ENCODE measurements around the gene NFKBIE.

The NFKBIE gene

GRCh38 chr6:44227148-44227793 lies 38.1 kb downstream of the NFKBIE start:
- peak; percentile 78 for DNase-seq (ENCODE audit: low read depth, low spot score)

- no peak for DNase-seq (ENCODE audit: low read depth, low spot score)
Observed at GRCh38 chr6:44226368-44227147, 38.8 kb downstream of the NFKBIE start.

GRCh38 chr6:44225579-44226325 lies 39.6 kb downstream of the NFKBIE start:
- no peak for DNase-seq (ENCODE audit: low read depth, low spot score)

- DNase-seq (ENCODE audit: low read depth, low spot score): peak; percentile 44
Observed at GRCh38 chr6:44224965-44225305, 40.4 kb downstream of the NFKBIE start.

- DNase-seq (ENCODE audit: low read depth, low spot score): peak; percentile 47
Observed at GRCh38 chr6:44224029-44224964, 41.1 kb downstream of the NFKBIE start.

GRCh38 chr6:44223319-44224028 lies 41.9 kb downstream of the NFKBIE start, which contains the start of gene SLC29A1:
Gene SLC29A1 (plus strand): TSS chr6:44223595. CDS start chr6:44227314, 3,719 bp downstream.
- peak; percentile 75 for DNase-seq (ENCODE audit: low read depth, low spot score)

DNA sequence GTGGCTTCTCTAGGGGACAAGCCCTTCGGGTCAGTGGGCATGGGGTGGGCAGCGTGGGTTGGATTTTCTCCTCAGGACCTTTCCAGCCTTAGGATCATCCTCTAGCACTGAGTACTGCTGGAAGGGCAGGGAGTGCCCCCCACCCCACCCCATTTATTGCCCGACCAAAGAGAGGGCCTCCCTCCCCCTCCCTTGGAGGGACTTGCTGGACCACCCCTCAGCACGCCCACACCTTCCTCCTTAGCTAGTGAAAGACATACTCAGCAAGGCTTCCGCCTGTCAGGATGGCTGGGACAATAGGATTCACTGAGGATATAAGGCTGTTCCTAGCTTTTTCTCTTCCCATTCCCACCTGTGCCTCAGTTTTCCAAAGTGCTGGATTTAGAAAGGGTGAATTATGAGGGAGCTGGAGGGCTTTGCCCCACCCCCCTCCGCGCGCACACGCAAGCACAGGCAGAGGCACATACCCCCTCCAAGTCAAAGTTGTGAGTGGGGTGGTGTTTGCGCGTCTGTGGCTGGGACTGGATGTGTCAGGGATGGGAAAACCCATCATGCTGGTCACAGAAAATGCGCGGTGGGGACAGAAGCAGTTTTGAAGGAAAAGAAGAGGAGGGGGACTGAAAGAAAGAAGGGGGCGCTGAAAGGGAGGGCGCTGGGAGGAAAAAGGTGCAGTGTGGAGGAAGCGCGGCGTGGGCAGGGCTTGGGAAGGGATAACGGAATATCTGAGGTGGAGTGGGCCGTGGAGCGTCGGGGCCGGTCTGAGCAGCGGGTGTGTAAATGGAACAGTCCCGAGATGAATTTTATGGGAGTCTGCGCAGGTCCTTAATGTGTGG lies 42.6 kb downstream of the NFKBIE start:
- DNase-seq (ENCODE audit: low read depth, low spot score): no peak

DNA sequence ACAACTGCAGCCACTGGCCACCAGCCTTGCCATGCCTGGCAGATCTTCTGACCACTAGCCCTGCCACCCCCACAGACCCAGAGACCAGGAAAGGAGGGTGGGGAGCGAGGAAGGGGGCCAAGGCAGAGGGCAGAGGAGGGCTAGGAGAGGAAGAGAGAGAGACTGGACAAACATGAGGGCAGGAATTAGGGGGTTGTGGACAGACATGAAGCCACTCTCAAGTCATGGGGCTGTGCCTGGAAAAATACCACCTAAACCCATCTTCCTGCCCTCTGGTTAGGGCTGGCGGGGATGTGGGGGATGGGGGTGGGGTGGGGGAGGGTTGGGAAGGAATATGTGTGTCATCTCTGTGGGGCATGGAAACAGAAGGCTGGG lies 43.4 kb downstream of the NFKBIE start:
- no peak for DNase-seq (ENCODE audit: low read depth, low spot score)

DNA sequence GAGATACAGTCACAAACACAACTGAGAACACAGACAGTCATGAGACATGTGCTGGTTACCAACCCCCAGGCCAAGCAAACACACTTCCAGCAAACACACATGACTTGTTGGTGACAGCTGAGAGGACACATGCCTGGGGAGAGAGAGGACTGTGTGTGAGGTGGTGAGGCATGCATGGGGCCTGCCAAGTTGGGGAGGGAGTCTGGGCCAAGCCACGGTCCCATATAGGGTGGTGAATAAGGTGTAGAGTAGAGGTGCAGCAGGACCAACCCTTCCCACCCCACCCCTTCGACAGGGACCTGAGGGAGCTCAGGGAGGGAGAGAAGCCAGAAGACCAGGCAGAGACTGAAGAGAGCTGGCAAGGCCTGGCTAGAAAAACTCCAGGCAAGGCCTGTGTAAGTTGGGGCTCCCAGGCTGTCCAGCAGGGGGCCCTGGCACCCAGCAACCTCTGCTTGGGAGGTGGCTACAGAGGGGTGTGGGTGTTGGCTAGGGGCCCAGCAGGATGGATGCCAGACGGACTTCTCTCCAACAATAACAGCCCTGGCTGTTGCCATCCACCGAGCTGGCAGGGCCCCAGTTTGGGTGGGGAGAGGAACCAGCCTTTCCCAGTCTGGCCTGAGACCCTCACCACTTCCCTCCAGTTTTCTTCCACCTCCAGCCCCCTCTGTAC lies 43.9 kb downstream of the NFKBIE start:
- peak; percentile 79 for DNase-seq (ENCODE audit: low read depth, low spot score)

- no peak for DNase-seq (ENCODE audit: low read depth, low spot score)
Observed at GRCh38 chr6:44220913-44221290, 44.4 kb downstream of the NFKBIE start.

DNA sequence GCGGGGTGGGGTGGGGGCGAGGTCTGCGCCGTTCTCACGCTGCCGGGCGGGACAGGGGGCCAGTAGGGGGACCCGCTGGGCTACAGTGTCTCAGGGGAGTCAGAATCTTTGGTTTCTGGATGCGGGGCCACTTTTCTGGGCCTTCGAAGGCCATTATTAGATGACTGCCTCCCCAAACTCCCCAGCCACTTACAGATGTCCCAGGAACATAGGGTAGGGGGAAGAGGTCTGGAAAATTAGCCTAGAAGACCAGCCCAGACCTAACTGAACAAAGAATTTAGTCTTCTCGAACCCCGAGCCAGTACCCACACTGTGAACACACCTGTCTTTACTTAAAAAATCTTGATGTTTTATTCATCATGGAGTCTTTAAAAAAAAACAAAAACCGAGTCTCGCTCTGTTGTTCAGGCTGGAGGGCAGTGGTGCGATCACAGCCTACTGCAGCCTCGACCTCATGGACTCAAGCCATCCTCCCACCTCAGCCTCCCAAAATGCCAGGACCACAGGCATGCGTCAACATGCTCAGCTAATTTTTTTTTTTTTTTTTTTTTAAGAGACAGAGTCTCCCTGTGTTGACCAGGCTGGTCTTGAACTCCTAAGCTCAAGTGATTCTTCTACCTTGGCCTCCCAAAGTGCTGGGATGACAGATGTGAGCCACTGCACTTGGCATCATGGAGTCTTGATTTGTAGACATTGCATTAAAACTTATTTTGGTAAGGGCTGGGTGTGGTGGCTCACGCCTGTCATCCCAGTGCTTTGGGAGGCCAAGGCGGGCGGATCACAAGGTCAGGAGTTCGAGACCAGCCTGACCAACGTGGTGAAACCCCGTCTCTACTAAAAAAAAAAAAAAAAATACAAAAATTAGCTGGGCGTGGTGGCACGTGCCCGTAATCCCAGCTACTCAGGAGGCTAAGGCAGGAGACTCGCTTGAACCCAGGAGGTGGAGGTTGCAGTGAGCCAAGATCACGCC lies 45.3 kb downstream of the NFKBIE start:
- no peak for DNase-seq (ENCODE audit: low read depth, low spot score)

DNA sequence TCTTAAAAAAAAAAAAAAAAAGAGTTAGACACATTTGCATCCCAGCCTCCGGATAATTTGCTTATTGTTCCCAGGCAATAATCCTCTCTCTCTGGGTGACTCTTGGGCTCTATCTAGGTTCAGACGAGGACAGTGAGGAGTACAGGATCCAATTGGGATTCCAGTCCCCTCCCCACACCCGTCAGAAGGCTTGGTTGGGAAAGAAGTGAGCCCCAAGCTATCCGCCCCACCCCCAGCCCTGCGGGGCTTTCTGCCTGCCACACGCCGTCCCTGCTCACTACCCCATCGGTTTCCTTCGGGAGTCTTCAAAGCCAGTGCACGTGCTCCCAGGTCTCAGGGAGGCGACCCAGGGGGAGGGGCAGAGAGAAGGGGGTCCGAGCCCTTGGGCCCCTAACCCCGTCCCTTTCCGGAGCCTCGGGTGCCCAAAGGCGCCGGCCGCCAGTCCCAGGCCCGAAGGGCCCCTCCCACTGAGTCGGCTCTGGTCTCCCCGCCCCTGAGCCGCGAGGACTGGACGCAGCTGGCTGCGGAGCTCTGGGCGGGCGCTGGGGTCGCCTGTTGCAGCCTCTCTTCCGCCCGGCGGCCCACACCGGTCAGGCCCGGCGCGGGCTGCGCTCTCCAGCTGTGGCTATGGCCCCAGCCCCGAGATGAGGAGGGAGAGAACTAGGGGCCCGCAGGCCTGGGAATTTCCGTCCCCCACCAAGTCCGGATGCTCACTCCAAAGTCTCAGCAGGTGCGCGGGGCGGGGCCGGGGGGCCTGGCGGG lies 46.1 kb downstream of the NFKBIE start:
- peak; percentile 96 for DNase-seq (ENCODE audit: low read depth, low spot score)

DNA sequence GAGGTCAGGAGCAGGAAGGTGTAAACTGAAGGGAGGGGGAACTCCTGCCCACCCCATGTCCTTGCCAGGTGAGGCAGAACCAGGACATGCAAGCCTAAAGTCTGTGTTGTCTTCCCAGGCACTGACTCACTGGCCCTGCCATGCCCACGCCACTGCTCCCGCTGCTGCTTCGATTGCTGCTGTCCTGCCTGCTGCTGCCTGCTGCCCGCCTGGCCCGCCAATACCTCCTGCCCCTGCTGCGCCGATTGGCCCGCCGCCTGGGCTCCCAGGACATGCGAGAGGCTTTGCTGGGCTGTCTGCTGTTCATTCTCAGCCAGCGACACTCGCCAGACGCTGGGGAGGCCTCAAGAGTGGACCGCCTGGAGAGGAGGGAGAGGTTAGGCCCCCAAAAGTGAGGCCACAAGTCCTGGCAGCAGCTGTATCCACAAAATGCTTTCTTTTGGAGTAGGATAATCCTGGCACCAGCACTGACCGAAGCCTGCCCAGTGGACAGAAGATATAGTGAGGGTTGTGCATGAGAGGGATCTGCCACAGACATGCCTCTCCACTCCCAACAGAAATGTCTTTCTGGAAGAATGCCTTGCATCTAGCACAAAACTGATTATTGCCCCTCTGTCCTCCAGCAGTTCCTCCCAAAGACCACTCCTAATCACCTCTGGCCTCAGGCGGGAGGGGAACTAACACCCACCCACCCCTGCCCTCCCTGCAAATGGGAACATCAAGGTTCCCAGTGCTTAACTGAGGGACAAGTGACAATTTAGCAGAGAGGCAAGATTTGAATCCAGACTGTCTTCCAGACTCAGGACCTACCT lies 47.8 kb downstream of the NFKBIE start:
- peak; percentile 77 for DNase-seq (ENCODE audit: low read depth, low spot score)

GRCh38 chr6:44216677-44217331 lies 48.5 kb downstream of the NFKBIE start, which contains the start of gene MYMX:
Gene MYMX (plus strand): TSS chr6:44216926. CDS start chr6:44217472, 546 bp downstream.
- peak; percentile 64 for DNase-seq (ENCODE audit: low read depth, low spot score)

DNA sequence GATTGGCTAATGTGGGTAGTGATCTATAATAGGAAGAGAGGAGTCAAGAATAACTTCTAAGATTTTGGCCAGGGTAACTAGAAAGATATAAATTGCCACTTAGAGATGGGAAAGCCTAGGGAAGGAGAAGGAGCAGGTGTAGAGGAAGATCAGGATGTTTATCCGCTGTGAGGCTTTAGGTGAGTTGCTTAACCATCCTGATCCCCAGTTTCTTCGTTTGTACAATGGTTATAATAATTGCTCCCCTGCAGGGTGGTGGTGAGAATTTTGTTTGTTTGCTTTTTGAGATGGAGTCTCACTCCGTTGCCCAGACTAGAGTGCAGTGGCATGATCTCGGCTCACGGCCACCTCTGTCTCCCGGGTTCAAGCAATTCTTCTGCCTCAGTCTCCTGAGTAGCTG lies 51.0 kb downstream of the NFKBIE start:
- no peak for DNase-seq (ENCODE audit: low read depth, low spot score)

DNA sequence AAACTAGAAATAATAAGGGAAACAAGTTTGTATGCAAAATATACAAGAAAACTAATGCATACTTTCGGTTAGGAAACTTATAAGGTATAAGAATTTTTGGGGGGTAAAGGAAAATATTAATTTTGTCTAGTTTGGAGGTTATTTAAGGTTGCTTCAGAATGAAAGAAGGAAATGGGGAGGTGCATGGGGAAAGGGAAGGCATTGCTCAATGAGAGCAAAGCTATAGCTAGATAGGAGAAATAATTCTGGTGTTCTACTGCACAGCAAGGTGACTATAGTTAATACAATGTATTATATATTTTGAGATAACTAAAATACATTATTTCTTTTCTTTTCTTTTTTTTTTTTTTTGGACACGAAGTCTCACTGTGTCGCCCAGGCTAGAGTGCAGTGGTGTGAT lies 54.1 kb downstream of the NFKBIE start:
- no peak for DNase-seq (ENCODE audit: low read depth, low spot score)

All from ELF-1 (cell line).